CMK (cell line): ENCODE data around the gene BCR.
A peak's percentile ranks its signal among the peaks of the same experiment; 100 is the strongest.

ENCODE experiments used
- DNase-seq: peaks from one replicate; pipeline ENCODE4 v3.0.0-alpha.2; 2010; ENCODE audit warnings: low read depth

The BCR gene

DNA sequence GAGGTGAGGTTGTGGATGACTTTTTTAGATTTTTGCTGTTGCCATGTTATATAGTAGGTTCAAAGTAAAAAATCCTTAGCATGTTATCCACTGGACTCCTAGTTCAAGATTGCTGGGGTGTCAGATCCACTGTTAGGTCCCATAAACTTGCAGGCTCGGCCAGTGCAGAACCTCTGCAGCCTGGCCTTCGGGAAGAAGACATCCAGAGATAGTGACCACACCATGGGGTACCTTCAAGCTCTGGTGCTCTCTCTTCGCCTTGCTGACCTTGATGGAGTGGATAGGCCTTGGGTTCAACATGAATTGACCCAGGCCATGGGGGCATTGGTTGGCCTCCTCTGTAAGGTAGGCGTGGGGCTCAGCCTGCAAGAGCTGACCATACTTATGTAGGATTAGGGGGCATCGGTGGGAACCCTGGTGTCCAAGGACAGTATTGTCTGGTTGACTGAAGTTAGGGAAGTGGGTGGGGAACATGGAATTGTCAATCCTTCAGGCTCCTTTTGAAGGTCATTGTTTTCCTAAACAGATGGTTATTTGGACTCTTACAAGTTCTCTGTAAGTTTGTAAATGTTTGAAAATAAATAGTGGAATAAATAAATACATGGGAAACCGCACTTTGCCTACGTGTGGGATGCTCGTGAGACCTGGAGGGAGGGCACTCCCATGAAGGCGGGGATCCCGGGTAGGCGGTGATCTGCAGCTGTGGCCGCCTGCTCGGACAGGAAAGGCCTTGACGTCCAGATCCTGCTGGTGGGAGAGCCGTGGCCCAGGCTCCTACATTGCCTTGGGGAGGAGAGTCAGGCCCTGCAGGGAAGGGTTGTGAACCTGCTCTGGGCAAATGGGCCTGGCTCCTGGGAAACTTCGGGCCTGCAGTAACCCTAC is 37.1 kb downstream of the BCR start:
- DNase-seq: no peak

DNA sequence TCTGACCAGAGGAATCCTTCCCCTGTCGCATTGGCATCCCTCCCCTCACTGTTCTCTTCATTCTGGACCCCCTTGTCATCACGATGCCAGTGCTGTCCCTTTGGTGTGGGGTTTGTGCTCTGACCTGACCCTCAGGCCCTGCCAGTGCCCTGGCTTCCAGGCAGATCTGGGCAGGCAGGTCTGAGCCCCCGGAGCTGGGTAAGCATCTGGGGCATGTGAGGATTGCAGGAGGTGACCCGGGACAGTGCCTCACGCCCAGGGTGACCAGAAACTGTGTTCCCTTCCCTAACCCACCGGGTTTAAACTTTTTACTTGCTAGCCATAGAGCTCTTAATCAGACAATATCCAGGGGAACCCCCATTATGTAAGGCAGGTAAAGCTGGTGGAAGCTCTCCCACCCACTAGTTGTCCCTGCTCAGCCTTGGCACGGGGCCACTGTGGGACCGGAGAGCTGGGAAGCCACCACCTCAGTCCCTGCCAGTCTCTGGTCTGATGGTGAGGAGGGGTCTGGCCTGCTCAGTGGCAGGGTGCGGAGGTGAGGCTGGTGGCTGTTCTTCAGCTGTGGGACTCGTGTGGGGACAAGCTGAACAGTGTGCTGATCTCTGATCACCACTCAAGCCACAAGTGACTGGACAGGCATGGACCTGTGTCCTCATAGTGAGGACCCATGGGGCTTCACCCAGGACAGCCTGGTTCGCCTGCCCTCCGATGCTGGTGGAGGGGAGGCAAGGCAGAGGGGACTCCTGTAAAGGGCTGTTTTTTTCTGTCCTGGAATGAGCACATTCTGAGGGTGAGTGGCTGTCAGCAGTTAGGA is 38.0 kb downstream of the BCR start:
- DNase-seq: no peak

GRCh38 chr22:23218867-23219251 is 38.5 kb downstream of the BCR start:
- DNase-seq: no peak

DNA sequence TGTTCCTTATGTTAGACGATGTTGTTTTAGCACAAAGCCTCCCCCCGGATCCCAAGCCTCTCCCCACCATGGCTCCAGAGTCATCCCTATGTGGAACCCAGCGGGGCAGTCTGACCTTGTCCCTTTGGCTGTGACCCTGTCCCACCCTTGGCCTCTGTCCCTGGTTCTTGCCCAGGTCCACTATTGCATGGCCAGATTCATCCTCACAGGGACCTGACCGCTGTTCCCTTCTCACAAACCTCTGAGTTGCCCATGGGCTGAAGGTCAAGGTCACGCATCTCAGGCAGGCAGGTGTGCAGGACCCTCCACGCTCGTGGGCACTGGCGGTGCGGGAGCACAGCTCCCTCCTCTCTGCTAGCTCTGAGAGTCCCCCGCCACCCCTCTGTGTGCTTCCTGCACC is 39.0 kb downstream of the BCR start:
- no peak for DNase-seq

DNA sequence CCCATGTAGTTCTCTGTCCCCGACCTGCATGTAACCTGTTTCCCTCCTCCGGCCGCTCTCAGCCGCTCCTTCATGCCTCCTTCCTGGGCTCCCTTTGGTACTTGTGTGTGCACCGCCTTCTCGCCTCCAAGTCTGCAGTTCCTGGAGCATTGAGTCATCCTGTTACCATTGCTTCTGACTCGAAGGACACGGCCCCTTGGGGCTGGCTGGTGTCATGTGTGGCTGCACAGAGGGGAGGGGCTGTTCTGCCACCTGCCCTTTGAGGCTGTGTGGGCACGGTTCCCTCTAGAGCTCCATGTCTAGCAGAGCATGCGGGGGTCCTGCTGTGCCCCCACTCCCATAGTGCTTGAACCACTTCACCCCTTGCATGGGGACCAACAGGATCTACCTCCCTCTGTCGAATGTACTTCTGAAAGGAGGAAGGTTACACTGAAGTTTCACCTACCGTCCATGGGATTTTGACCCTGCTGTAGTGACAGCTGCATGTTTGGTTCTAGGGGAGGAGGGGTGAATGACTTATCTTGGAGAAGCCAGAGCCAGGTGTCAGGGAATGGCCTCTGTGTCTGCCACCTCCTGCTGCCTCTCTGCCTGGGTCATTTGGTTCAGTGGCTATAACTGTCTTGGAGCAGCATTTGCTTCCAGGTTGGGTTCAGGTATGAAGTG is 39.6 kb downstream of the BCR start:
- DNase-seq: no peak

- no peak for DNase-seq
Measured at GRCh38 chr22:23220485-23221350, 40.4 kb downstream of the BCR start.

- DNase-seq: no peak
Measured at GRCh38 chr22:23221351-23221804, 41.1 kb downstream of the BCR start.

DNA sequence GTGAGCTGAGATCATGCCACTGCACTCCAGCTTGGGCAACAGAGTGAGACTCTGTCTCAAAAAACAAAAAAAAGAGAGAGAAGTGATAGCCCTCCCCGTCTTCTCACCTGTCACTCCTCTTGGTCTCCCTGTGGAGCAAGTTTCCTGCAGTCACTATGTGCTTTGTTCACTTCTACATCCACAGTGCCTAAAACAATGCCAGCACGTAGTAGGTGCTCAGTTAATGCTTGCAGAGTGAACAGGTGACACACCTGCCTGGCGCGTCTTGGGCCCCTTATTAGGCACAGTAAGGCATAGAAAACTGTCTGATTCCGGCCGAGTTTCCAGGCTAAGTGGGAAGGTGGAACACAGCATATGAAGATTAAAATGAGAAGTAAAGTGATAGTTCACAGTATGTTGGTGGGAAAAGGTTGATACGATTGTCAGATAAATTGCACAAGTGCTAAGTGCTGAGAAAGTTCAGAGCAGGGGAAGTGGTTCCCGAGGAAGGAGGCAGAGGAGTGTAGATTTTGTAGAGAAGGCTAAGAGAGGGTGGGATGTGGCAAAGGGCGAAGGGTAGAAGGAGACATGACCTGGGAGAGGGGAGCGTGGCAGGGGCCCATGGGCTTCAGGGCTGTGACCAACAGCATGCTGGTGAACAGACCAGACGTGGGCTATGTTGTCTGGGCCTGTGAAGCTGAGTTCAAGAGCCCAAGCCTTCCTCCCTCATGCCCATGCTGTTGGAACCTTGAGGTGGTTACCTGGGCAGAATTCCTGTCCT is 41.9 kb downstream of the BCR start:
- no peak for DNase-seq

GRCh38 chr22:23222793-23223568 is 42.7 kb downstream of the BCR start:
- no peak for DNase-seq

- peak; percentile 94 for DNase-seq
Measured at GRCh38 chr22:23223569-23224317, 43.4 kb downstream of the BCR start.

DNA sequence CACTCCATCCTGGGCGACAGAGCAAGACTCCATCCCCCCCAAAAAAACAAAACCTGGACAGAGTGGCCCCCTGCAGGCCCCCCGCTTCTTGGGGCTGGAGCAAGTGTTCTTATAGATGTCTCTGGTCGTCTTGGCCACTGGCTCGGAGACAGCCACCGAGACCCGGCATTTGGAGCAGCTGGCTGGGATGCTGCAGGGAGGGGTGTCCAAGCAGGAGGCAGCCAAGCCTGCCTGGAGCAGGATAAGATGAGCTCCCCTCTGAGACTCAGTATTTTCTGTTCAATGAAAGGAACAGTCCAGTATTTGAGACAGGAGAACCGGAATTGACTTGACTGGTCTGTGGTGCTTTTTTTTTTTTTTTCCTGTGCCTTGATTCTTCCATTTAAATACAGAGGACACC is 44.5 kb downstream of the BCR start:
- no peak for DNase-seq

GRCh38 chr22:23225337-23225723 is 45.0 kb downstream of the BCR start:
- no peak for DNase-seq

DNA sequence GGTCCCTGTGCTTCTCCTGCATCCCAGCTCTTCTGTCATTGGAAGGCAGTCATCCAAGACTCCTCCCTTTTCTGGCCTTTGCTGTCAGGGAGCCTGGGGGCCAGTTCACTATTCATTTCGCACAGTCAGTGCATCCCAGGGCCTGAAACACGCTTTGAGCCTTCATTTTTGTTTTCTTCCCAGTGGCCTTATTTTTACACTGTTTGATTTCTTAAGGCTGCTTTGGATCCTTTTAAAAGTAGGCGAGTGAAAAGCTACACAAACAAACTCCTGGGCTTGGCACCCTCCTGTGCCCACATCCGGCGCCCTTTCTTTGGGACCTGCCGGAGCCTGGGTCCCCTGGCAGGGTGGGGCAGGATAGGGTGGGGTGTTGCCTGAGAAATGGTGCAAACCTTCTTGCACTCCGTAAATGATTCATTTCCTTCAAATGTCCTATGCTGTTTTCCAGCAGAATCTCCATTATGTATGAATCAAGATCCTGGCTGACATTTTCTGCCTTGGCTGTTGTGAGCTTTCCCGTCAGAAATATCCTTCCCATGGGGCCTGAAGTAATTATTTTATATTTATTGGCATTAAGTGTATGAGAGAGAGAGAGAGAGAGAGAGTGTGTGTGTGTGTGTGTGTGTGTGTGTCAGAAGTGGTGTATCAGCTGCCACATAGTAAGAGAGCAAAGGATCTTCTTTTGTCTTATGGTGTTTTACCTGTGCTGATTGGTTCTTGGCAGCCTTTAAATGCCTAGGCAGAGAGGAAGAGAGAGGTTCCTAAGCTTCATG is 45.6 kb downstream of the BCR start:
- no peak for DNase-seq

DNA sequence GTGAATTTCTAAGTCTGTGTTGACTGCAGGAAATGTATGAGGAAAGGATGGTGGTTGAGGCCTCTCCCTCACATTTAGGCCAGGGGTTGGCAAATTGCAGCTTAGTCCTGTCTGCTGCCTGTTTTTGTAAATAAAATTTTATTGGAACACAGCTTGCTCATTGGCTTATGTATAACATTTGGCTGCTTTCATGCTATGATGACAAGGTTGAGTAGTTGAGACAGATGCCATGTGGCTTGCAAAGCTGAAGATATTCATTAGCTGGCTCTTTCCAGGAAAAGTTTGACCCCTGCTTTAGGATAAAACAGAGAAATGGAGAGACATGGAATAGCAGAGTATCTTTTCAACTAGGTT is 46.2 kb downstream of the BCR start:
- no peak for DNase-seq

- no peak for DNase-seq
Measured at GRCh38 chr22:23227380-23227779, 47.1 kb downstream of the BCR start.

- DNase-seq: no peak
Measured at GRCh38 chr22:23228503-23228902, 48.2 kb downstream of the BCR start.

DNA sequence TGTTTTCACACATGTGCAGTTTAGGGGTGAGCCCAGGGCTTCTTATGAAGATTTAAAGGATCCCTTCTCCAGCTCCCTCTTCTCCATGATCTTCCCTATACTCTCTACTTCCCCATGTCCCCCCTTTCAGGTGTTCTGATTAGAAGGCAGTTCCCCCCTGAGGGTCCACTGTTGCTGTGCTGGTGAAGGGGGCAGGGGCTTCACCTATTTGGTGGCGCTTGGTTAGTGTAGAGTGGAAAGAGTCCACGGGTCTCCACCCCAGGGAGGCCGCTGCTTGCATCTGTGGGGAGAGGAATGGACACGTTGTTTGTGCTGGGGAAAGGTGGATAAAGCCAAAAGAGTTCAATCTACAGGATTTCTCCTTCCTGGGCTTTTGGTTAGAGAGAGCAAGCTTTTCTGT is 49.3 kb downstream of the BCR start:
- DNase-seq: no peak

DNA sequence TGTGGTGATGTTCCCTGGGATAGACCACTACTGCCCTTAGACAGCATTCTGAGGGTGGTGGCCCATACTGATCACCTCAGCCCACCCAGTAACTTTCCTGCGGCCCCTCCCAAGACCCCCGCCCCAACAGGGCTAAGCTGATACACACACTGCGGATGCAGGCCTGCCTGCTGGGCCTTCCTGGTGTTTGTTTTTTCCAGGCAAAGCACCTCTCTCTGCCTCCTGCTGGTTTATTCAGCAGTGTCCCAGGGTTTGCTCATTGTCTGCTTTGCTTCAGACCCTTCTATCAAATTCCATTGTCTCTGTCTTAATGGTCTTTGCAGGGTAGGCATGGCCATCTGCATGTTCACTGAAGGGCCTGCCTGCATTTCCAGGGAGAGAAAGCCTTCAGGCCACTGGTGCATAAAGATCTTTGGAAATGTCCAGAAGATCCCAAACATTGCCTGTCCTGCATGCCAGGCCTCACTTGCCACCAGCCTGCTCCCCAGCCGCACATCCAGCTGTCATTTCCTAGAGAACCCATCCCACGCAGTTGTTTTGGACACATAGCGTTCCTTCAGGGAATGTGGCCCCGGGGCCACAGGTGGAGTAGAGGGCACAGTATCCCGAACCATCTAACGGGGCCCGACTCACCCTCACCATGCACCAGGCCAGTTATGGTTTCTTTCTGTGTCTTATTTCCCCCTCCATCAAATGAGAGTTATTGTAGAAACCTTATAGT is 50.2 kb downstream of the BCR start:
- DNase-seq: no peak
